UCSD-AML1 (cell line): ENCODE data around the gene RFX2.

Experiments
- DNase-seq: peaks from one replicate; lab custom pipeline; 2025; ENCODE audit not compliant: unreplicated experiment; lab: John Stamatoyannopoulos, UW

RFX2 gene

GRCh38 chr19:6061376-6062130 is 48.7 kb downstream of the RFX2 start:
- DNase-seq = no peak

GRCh38 chr19:6060600-6061375 is 49.5 kb downstream of the RFX2 start:
- DNase-seq = peak; percentile 69

- DNase-seq = no peak
These were observed 50.2 kb downstream of the RFX2 start for GRCh38 chr19:6059988-6060599.

- DNase-seq = no peak
These were observed 50.8 kb downstream of the RFX2 start for GRCh38 chr19:6059396-6059947.

GRCh38 chr19:6058518-6059201 is 51.6 kb downstream of the RFX2 start:
- DNase-seq = no peak

- no peak for DNase-seq
These were observed 52.4 kb downstream of the RFX2 start for GRCh38 chr19:6057651-6058517.

- peak; percentile 55 for DNase-seq
These were observed 53.3 kb downstream of the RFX2 start for GRCh38 chr19:6056801-6057650.

GRCh38 chr19:6056282-6056741 is 54.0 kb downstream of the RFX2 start:
- no peak for DNase-seq

- DNase-seq = no peak
These were observed 55.1 kb downstream of the RFX2 start for GRCh38 chr19:6055013-6055795.

GRCh38 chr19:6048793-6049405 is 61.4 kb downstream of the RFX2 start:
- peak; percentile 81 for DNase-seq

GRCh38 chr19:6048348-6048747 is 62.0 kb downstream of the RFX2 start:
- no peak for DNase-seq

GRCh38 chr19:6047741-6048251 is 62.5 kb downstream of the RFX2 start:
- DNase-seq = peak; percentile 46

- no peak for DNase-seq
These were observed 63.0 kb downstream of the RFX2 start for GRCh38 chr19:6047256-6047655.

GRCh38 chr19:6045108-6045507 is 65.2 kb downstream of the RFX2 start:
- DNase-seq = no peak

GRCh38 chr19:6044056-6044805 is 66.1 kb downstream of the RFX2 start:
- no peak for DNase-seq

GRCh38 chr19:6042776-6043726 is 67.2 kb downstream of the RFX2 start:
- no peak for DNase-seq
